GM12878 (cell line): ENCODE data around the gene TCF7L2. TPM values are rescaled to one million over a fixed set of nuclear protein-coding genes. Genes with fewer than 3 reads are reported as not detected.

Source experiments
- ATAC-seq: fragments of 200-7000 bp; cut with Tn5 transposase; 3 replicates; pipeline ENCODE4 v1.9.1; 2020; ENCODE audit warnings: mild to moderate bottlenecking, moderate library complexity
- BruUV-seq: library from RNA; stranded (reverse); fragments of 400-500 nt; replicated peaks from 2 replicates; lab custom pipeline; 2021; lab: Mats Ljungman, UMichigan
- CTCF ChIA-PET: fragments of 300-600 bp; sonication (Branson Sonifier 250); formaldehyde crosslinking; extraction: SDS; loops from one replicate; lab custom pipeline; 2021; ENCODE audit warnings: inconsistent platforms; lab: Yijun Ruan, JAX
- POLR2A ChIA-PET: fragments of 350-600 bp; formaldehyde crosslinking; extraction: SDS; loops from one replicate; lab custom pipeline; 2021; ENCODE audit warnings: inconsistent platforms; lab: Charles Lee
- RAD21 ChIA-PET: fragments of 300-600 bp; sonication (Branson Sonifier 250); formaldehyde crosslinking; loops from one replicate; lab custom pipeline; 2023; ENCODE audit warnings: antibody characterized with exemption; ENCODE audit not compliant: unreplicated experiment; lab: Charles Lee
- SMC1A ChIA-PET: fragments of 300-600 bp; sonication (Branson Sonifier 250); formaldehyde crosslinking; loops from one replicate; lab custom pipeline; 2023; ENCODE audit not compliant: unreplicated experiment, uncharacterized antibody; lab: Charles Lee
- DNase-seq: peaks from one replicate; pipeline ENCODE4 v3.0.0-alpha.2; 2011; ENCODE audit warnings: low read depth, low spot score
- FAIRE-seq: peaks from 3 replicates; lab custom pipeline; 2011; peaks lifted over from hg19 to GRCh38; lab: Jason Lieb, UNC
- H2AFZ ChIP-seq: 2 replicates; pipeline ENCODE4 v1.6.0; 2011; ENCODE audit warnings: low read depth, low read length, control low read depth; ENCODE audit not compliant: control insufficient read depth
- H3K27ac ChIP-seq: 2 replicates; pipeline ENCODE4 v1.5.1; 2011; ENCODE audit warnings: control low read depth; ENCODE audit not compliant: control insufficient read depth, insufficient read depth
- H3K27me3 ChIP-seq, 2 experiments: replicated peaks in 1 of 2; 2 replicates each; pipeline versions ENCODE4 v1.6.0 to v1.6.1; 2011; ENCODE audit warnings: low read length in 1 of 2; ENCODE audit not compliant: control insufficient read depth in 2 of 2, insufficient read depth in 2 of 2
- H3K36me3 ChIP-seq, 2 experiments: 2 replicates each; pipeline ENCODE4 v1.5.1; 2011; ENCODE audit warnings: low read length in 1 of 2; ENCODE audit not compliant: control insufficient read depth in 2 of 2, insufficient read depth in 2 of 2
- H3K4me1 ChIP-seq: 2 replicates; pipeline ENCODE4 v1.6.1; 2011; ENCODE audit warnings: mild to moderate bottlenecking, low read length, moderate library complexity, mixed read lengths; ENCODE audit not compliant: control insufficient read depth, insufficient read depth
- H3K4me2 ChIP-seq: 2 replicates; pipeline ENCODE4 v1.6.0; 2011; ENCODE audit warnings: control low read depth; ENCODE audit not compliant: control insufficient read depth, insufficient read depth
- H3K4me3 ChIP-seq: fragments of 200-600 bp; sonication (generic); 2 replicates; pipeline ENCODE4 v1.5.1; 2016
- H3K79me2 ChIP-seq: 2 replicates; pipeline ENCODE4 v1.6.0; 2011; ENCODE audit warnings: low read length; ENCODE audit not compliant: control insufficient read depth, insufficient read depth
- H3K9ac ChIP-seq: 2 replicates; pipeline ENCODE4 v1.8.0; 2011; ENCODE audit warnings: low read length, control low read depth, mixed read lengths; ENCODE audit not compliant: control insufficient read depth, insufficient read depth
- H3K9me3 ChIP-seq: replicated peaks from 3 replicates; pipeline ENCODE4 v1.5.1; 2011; ENCODE audit warnings: mild to moderate bottlenecking, low read length; ENCODE audit not compliant: control insufficient read depth, insufficient read depth
- H4K20me1 ChIP-seq: 2 replicates; pipeline ENCODE4 v1.6.0; 2011; ENCODE audit not compliant: control insufficient read depth, insufficient read depth
- HSF1 ChIP-seq: fragments of 150-350 bp; IDR thresholded peaks from 2 replicates; pipeline ENCODE4 v1.6.1; 2014; ENCODE audit warnings: mild to moderate bottlenecking, low read depth, low read length
- IKZF1 ChIP-seq: fragments of 450-650 bp; conservative IDR thresholded peaks from 2 replicates; pipeline ENCODE4 v1.6.1; 2017; ENCODE audit warnings: antibody characterized with exemption, mild to moderate bottlenecking
- KLF5 ChIP-seq: fragments of 450-650 bp; IDR thresholded peaks from 2 replicates; pipeline ENCODE4 v1.6.1; 2014; ENCODE audit warnings: mild to moderate bottlenecking; ENCODE audit not compliant: partially characterized antibody
- PBX3 ChIP-seq: IDR thresholded peaks from 2 replicates; pipeline ENCODE4 v1.6.1; 2011; ENCODE audit warnings: mild to moderate bottlenecking, low read depth, low read length, moderate library complexity; ENCODE audit not compliant: insufficient replicate concordance
- SREBF1 ChIP-seq: IDR thresholded peaks from 2 replicates; pipeline ENCODE4 v1.6.1; 2012; ENCODE audit warnings: mild to moderate bottlenecking, low read length
- STAT1 ChIP-seq: fragments of 450-650 bp; conservative IDR thresholded peaks from 2 replicates; pipeline ENCODE4 v1.6.1; 2014; ENCODE audit warnings: antibody characterized with exemption, mild to moderate bottlenecking
- USF2 ChIP-seq: IDR thresholded peaks from 2 replicates; pipeline ENCODE4 v1.6.1; 2011; ENCODE audit warnings: low read depth, low read length, improper control_type of control experiment, borderline replicate concordance
- ZBTB40 ChIP-seq: fragments of 450-650 bp; IDR thresholded peaks from 2 replicates; pipeline ENCODE4 v1.6.1; 2016; ENCODE audit warnings: mild to moderate bottlenecking, moderate library complexity, borderline replicate concordance
- WGBS: methylation state at CpG from one replicate; pipeline ENCODE4 v1.1.6; 2016; ENCODE audit warnings: low lambda C conversion rate; ENCODE audit not compliant: insufficient replicate concordance, insufficient coverage; ENCODE audit errors: missing lambda C conversion rate; 5-methylcytosine and 5-hydroxymethylcytosine counted together
- in situ Hi-C: fragments of 300-500 bp; cut with MboI; formaldehyde crosslinking; loops from 9 replicates; pipeline ENCODE4 v1.14.3; 2018; ENCODE audit warnings: mixed read lengths
- intact Hi-C: fragments of 100-400 bp; cut with micrococcal nuclease; formaldehyde crosslinking; loops from one replicate; pipeline ENCODE4 v1.14.2; 2022; ENCODE audit not compliant: unreplicated experiment
- polyA plus RNA-seq, 11 experiments: library from polyadenylated mRNA; depleted of rRNA in 4 of 11; unstranded in 6 of 11; stranded (reverse) in 5 of 11; fragments of >200 nt; fragmentation: Nextera tagmentation in 4 of 11; fragmentation: Illumina TruSeq in 1 of 11; extraction: Ambion mirVana in 4 of 11; extraction: Trizol in 1 of 11; gene quantifications; 1 replicate in 1 of 11; 2 replicates in 10 of 11; pipeline versions ENCODE4 v1.2.1 to v1.2.3, GENCODE V29; 2011 to 2016; ENCODE audit warnings: inconsistent platforms in 2 of 11, missing spikeins in 2 of 11, low read depth in 1 of 11
- total RNA-seq, 4 experiments: library from RNA; depleted of rRNA in 3 of 4; stranded (reverse); fragments of >200 nt in 3 of 4; fragmentation: Illumina TruSeq in 1 of 4; extraction: Trizol in 1 of 4; gene quantifications; 2 replicates each; pipeline versions ENCODE4 v1.2.1 to v1.2.3, GENCODE V29; 2013 to 2021

The TCF7L2 gene
- total and polyA plus RNA-seq, 10 of the 15 experiments (the other 5 are each of a cell fraction or from before 2014, with no cell fraction given): 0.02 to 1.1 (median 0.35) TPM; not detected in 4

- no peak for TF ChIP-seq PBX3
- TF ChIP-seq ZBTB40: no peak
Measured at GRCh38 chr10:113058523-113059370, 108.7 kb downstream of the TCF7L2 start (continued).

- H3K27me3 ChIP-seq: peaks cover 0 to 3% of the 10 kb centered on the region in 2 experiments; a peak in 1 of 4 replicates
- H2AFZ ChIP-seq: no peak overlapping the region
- H3K79me2 ChIP-seq: no peaks in the 10 kb centered on the region
- whole genome bisulfite sequencing: 63% methylated on average over 8 of the region's 8 CpGs
- no peak for FAIRE-seq
- no peaks in the 10 kb centered on the region for H3K36me3 ChIP-seq
- no TSS peak for BruUV-seq
- in situ Hi-C loops: no loop called here
- ChIA-PET SMC1A (no interaction called here), CTCF (no interaction called here), RAD21 (no interaction called here), POLR2A (no interaction called here)
- intact Hi-C loops: loop anchor here (10.0 kb wide), 1 partner anchor 335 kb away; no protein-coding TSS in a partner anchor
- no peak for DNase-seq
- no peaks in the 10 kb centered on the region for H3K4me1 ChIP-seq
- H3K4me3 ChIP-seq: no peak overlapping the region
- H3K27ac ChIP-seq: no peak overlapping the region
- no peaks in the 10 kb centered on the region for H4K20me1 ChIP-seq
- no peaks in the 10 kb centered on the region for H3K9me3 ChIP-seq
- H3K9ac ChIP-seq: no peak overlapping the region
- no peak overlapping the region for H3K4me2 ChIP-seq
- ATAC-seq: no peak
- TF ChIP-seq KLF5 (no peak), ZBTB40 (no peak), USF2 (no peak), SREBF1 (no peak), STAT1 (no peak), IKZF1 (no peak), HSF1 (no peak)
Measured at GRCh38 chr10:113059371-113059780, 109.3 kb downstream of the TCF7L2 start.
